Fibroblast of lung (primary cell): Measurements from ENCODE around the gene NSDHL. TPM values are rescaled to one million over a fixed set of nuclear protein-coding genes. Genes with fewer than 3 reads are reported as not detected.

Experiments used
- DNase-seq, 2 donors: peaks; one replicate each; pipeline versions ENCODE4 v3.0.0 to v3.0.0-alpha.2; 2010; ENCODE audit warnings: low read depth in 2 of 2
- H2AFZ ChIP-seq: 2 replicates; pipeline ENCODE4 v1.5.1; 2012; ENCODE audit warnings: low read length, control low read depth, inconsistent platforms
- H3K27ac ChIP-seq: 2 replicates; pipeline ENCODE4 v1.5.1; 2011; ENCODE audit warnings: low read length, control low read depth; ENCODE audit not compliant: insufficient read depth
- H3K27me3 ChIP-seq: 2 replicates; pipeline ENCODE4 v1.5.1; 2011; ENCODE audit warnings: mild to moderate bottlenecking, low read length; ENCODE audit not compliant: control insufficient read depth, insufficient read depth
- H3K36me3 ChIP-seq: 2 replicates; pipeline ENCODE4 v1.5.1; 2011; ENCODE audit warnings: low read length; ENCODE audit not compliant: control insufficient read depth, insufficient read depth
- H3K4me1 ChIP-seq: 2 replicates; pipeline ENCODE4 v1.5.1; 2011; ENCODE audit warnings: low read length; ENCODE audit not compliant: control insufficient read depth, insufficient read depth; ENCODE audit errors: extremely low read depth
- H3K4me2 ChIP-seq: 2 replicates; pipeline ENCODE4 v1.5.1; 2011; ENCODE audit warnings: low read length, control low read depth; ENCODE audit not compliant: insufficient read depth; ENCODE audit errors: extremely low read depth
- H3K4me3 ChIP-seq, 4 experiments: fragments of 200-600 bp in 1 of 4; sonication (generic) in 1 of 4; replicated peaks in 1 of 4; 2 replicates each; pipeline ENCODE4 v1.5.1; 2011 to 2016; ENCODE audit warnings: low read length in 4 of 4, low read depth in 3 of 4, mild to moderate bottlenecking in 3 of 4, control low read depth in 2 of 4, inconsistent platforms in 1 of 4, mixed read lengths in 1 of 4; ENCODE audit not compliant: insufficient read depth in 1 of 4; ENCODE audit errors: control extremely low read depth in 1 of 4
- H3K79me2 ChIP-seq: 2 replicates; pipeline ENCODE4 v1.5.1; 2012; ENCODE audit warnings: mild to moderate bottlenecking, low read length, inconsistent platforms; ENCODE audit not compliant: control insufficient read depth, insufficient read depth
- H3K9ac ChIP-seq: 2 replicates; pipeline ENCODE4 v1.5.1; 2011; ENCODE audit warnings: mild to moderate bottlenecking, low read length, control low read depth; ENCODE audit not compliant: insufficient read depth
- H3K9me3 ChIP-seq: 2 replicates; pipeline ENCODE4 v1.5.1; 2012; ENCODE audit warnings: low read depth, low read length; ENCODE audit not compliant: control insufficient read depth, insufficient read depth
- H4K20me1 ChIP-seq: 2 replicates; pipeline ENCODE4 v1.5.1; 2011; ENCODE audit warnings: low read length; ENCODE audit not compliant: control insufficient read depth, insufficient read depth; ENCODE audit errors: extremely low read depth
- EZH2 ChIP-seq: IDR thresholded peaks from 2 replicates; pipeline ENCODE4 v1.5.1; 2012; ENCODE audit warnings: low read length, control low read depth, mild to moderate bottlenecking; ENCODE audit errors: missing control alignments
- polyA plus RNA-seq, 2 donors: library from polyadenylated mRNA; depleted of rRNA in 1 of 2; stranded (reverse) in 1 of 2; unstranded in 1 of 2; fragments of >200 nt; gene quantifications; 2 replicates each; pipeline ENCODE4 v1.2.1, GENCODE V29; 2011 to 2012; ENCODE audit warnings: missing spikeins in 1 of 2
- total RNA-seq: library from RNA; depleted of rRNA; stranded (reverse); fragments of >200 nt; gene quantifications from 2 replicates; pipeline ENCODE4 v1.2.1, GENCODE V29; 2014
- TF ChIP-seq, protein P1 (sequence below), 2 donors: IDR thresholded peaks in 1 of 2; conservative IDR thresholded peaks in 1 of 2; 1 replicate in 1 of 2; 2 replicates in 1 of 2; pipeline ENCODE4 v1.5.1; 2011 to 2012; ENCODE audit warnings: low read length in 2 of 2, control low read depth in 1 of 2, inconsistent platforms in 1 of 2, low read depth in 1 of 2, mild to moderate bottlenecking in 1 of 2

The NSDHL gene
- total and polyA plus RNA-seq, 2 donors (not counting 1 experiment from before 2014, with no cell fraction given): 32.2 to 43.5 TPM

GRCh38 chrX:152842772-152843338 is 12.0 kb downstream of the NSDHL start:
- peaks cover 18% of the 10 kb centered on the region for H3K79me2 ChIP-seq

DNA sequence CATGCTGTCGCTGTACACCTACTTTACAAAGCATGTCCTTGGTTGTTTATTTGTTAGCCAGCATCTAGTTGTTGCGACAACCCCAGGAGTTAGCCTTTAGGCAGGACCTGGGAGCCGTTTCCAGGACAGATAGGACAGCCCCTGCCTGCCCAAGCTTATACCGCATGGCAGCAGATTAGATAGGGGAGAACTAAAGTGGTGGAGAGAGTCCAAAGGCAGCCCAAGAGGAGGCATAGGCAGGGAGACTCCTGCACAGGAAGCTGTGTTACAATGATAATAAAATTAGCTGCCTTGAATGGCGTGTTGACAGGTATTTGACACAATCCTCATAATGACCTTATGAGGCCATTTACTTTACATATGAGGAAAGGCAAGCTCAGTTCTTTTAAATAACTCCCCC is 13.0 kb downstream of the NSDHL start:
- TF ChIP-seq EZH2: no peak
- TF ChIP-seq, protein P1, sequence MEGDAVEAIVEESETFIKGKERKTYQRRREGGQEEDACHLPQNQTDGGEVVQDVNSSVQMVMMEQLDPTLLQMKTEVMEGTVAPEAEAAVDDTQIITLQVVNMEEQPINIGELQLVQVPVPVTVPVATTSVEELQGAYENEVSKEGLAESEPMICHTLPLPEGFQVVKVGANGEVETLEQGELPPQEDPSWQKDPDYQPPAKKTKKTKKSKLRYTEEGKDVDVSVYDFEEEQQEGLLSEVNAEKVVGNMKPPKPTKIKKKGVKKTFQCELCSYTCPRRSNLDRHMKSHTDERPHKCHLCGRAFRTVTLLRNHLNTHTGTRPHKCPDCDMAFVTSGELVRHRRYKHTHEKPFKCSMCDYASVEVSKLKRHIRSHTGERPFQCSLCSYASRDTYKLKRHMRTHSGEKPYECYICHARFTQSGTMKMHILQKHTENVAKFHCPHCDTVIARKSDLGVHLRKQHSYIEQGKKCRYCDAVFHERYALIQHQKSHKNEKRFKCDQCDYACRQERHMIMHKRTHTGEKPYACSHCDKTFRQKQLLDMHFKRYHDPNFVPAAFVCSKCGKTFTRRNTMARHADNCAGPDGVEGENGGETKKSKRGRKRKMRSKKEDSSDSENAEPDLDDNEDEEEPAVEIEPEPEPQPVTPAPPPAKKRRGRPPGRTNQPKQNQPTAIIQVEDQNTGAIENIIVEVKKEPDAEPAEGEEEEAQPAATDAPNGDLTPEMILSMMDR (conservative IDR thresholded peaks at IDR 0.05 in 1 of 2, IDR thresholded peaks at IDR 0.05 in 1 of 2; ENCODE audit: low read depth in 1 of 2, low read length in 2 of 2): no peak
- Histone ChIP-seq H3K36me3 (no peaks in the 10 kb centered on the region), H3K4me2 (no peak overlapping the region), H3K4me3 (no peak overlapping the region), H3K9ac (no peak overlapping the region), H3K27me3 (no peaks in the 10 kb centered on the region), H3K4me1 (no peaks in the 10 kb centered on the region), H3K27ac (no peak overlapping the region), H3K9me3 (no peaks in the 10 kb centered on the region), H2AFZ (no peak overlapping the region), H3K79me2 (peaks cover 18% of the 10 kb centered on the region), H4K20me1 (no peaks in the 10 kb centered on the region)
- no peak for DNase-seq

More at GRCh38 chrX:152842772-152843338, 12.0 kb downstream of the NSDHL start:
- no peak overlapping the region for H2AFZ ChIP-seq
- TF ChIP-seq, protein P1 (conservative IDR thresholded peaks at IDR 0.05 in 1 of 2, IDR thresholded peaks at IDR 0.05 in 1 of 2; ENCODE audit: low read depth in 1 of 2, low read length in 2 of 2): no peak
- no peak for TF ChIP-seq EZH2
- no peaks in the 10 kb centered on the region for H4K20me1 ChIP-seq
- no peaks in the 10 kb centered on the region for H3K27me3 ChIP-seq
- no peaks in the 10 kb centered on the region for H3K36me3 ChIP-seq
- no peaks in the 10 kb centered on the region for H3K9me3 ChIP-seq
- H3K4me1 ChIP-seq: no peaks in the 10 kb centered on the region
- H3K4me2 ChIP-seq: no peak overlapping the region
- H3K4me3 ChIP-seq: no peak overlapping the region
- no peak overlapping the region for H3K9ac ChIP-seq
- DNase-seq: no peak
- no peak overlapping the region for H3K27ac ChIP-seq

DNA sequence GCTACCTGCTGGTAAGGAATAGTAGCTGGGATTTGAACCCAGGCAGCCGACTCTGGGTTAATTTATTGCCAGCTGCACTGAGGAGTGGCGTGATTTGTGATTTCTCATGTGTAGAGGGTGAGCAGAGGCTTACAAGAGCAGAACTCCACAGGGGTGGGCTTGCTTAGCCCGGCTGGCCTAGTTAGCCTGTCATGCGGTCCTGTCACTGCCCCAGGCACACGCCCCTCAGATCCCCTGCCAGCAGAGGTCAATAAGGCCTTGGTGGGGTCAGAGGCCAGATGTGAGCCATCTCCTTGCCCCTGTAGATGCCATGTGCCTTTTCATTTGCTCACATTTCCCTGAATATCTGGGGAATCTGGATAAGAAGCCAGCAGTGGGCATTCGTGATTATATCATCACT is 13.4 kb downstream of the NSDHL start:
- H3K79me2 ChIP-seq: peaks cover 18% of the 10 kb centered on the region
- H3K27me3 ChIP-seq: no peaks in the 10 kb centered on the region
- no peak overlapping the region for H3K4me3 ChIP-seq
- no peaks in the 10 kb centered on the region for H3K9me3 ChIP-seq
- no peak overlapping the region for H2AFZ ChIP-seq
- no peak overlapping the region for H3K4me2 ChIP-seq
- no peaks in the 10 kb centered on the region for H4K20me1 ChIP-seq
- DNase-seq: no peak
- no peak overlapping the region for H3K9ac ChIP-seq
- no peaks in the 10 kb centered on the region for H3K36me3 ChIP-seq
- H3K27ac ChIP-seq: no peak overlapping the region
- no peaks in the 10 kb centered on the region for H3K4me1 ChIP-seq
- TF ChIP-seq EZH2: no peak
- TF ChIP-seq, protein P1 (conservative IDR thresholded peaks at IDR 0.05 in 1 of 2, IDR thresholded peaks at IDR 0.05 in 1 of 2; ENCODE audit: low read depth in 1 of 2, low read length in 2 of 2): no peak
